Measurements from ENCODE around the gene CPNE5.

The CPNE5 gene

DNA sequence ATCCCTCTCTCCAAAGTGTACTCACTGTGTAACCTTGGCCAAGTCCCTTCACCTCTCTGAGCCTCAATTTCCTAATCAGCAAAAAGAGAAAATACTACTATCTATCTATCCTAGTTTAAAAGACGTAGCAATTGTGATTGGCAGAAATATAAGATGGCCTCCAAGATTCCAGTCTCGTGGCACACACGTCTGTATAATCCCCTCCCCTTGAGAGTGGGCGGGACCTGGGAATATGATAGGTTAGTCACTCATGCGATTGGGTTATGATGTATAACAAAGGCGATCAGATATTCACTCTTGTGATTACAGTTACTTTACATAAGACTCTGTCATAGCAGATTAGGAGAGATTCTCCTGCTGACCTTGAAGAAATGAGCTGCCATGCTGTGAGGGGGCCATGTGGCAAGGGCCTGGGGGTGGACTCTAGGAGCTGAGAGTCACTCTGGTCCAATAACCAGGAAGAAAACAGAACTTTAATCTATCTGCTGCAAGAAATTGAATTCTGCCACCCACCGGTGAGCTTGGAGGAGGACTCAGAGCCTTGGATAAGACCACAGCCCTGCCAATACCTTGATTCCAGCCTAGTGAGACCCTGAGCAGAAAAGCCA, 6.0 kb downstream of the CPNE5 start:
- DNase-seq, result no peak

DNA sequence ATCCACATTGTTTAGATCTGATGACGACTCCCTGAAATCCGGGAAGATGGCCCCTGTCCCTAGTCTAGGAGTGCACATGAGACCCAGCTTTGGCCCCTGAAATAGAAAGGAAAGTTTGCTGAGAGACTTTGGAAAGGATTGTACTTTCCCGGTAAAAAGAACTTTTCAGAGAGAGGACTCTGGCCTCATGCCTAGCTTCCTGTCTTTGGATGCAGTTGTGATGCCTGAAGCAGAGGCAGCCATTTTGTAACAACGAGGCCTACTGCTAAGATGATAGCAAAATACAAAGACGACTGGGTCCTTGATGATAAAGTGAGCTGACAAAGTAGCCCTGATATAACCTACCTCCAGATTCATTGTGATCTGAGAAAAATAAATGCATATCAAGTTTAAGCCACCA, 6.9 kb downstream of the CPNE5 start:
- DNase-seq, result no peak

DNA sequence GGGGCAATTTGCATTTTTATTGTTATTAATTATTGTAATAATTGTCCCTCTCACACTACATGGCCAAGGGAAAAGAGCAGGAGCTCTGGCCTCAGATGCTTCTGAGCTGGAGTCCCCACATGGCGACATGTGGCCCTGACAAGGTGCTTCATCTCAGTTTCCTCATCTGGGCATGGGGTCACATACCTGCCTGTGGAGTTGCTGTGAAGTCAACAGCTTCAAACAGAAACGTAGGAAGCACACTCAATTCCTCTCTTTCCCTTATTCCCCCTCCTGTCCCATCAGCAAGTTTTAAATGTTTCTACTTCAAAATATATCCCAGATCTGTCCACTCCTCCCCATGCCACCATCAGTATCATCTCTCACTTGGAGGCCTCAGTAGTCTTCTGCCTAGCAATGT, 8.7 kb downstream of the CPNE5 start:
- no peak for DNase-seq

DNA sequence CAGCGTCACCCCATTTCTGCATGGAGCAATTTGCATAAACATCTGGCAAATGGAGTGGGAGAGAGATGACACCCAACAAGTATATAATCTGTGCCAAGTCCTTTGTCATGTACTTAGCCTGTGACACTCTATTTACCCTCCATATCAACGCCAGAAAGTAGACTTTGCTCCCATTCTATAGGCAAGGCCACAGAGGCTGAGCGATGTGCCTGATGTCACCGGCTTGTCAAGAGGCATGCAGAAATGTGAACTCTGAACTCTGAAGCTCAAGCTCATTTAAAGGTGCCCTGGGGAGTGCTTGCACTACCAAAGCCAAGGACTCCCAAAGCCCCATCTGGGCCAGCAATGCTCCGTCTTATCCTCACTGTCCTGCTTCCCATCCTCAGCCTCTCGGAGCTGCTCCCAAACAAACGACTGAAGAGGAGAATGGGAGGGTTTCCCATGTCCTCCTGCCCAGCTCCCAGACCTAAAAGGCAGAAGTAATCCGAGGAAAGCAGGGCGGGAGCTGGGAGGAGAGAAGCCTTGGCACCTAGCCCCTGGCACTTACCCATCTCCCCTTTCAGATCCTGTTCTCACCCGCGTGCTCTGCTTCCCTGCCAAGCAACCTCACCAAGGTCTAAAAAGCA, 9.2 kb downstream of the CPNE5 start:
- no peak for DNase-seq

DNA sequence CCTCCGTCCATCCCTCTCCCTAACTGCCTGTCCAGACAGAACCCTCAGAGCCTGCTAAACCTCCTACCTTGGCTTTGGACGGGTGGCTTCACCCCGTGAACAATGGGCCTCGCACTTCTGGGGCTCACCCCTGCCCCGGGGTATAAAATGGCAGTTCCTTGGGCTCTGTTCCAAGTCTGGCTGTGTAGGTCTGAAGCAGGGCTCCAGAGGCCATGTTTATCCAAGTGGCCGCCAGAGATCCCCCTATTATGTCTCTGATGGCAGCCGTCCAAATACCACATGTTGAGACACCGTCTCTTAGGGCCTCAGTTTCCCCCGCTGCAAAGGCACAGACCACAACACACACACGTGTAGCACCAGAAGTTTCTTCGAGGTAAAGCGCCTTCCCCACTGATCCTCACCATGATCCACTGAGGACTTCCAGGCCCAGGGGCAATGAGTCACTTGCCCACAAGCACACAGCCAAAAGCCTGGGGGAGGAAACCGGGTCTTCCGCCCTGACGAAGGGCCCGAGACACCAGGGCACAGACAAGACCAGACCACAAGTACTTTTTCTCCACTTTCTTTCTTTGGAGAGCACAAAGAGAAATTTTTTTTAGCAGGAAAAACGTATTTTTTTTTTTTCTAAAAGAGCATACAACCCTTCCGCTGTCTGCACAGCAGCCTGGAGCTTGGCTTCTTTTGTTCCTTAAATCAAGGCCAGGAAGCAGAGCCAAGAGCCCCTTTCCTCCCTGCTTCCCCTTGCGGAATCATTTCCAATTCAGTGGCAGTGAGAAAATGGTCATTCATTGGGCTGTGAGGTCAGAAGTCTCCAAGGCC, 11.8 kb downstream of the CPNE5 start:
- no peak for DNase-seq

DNA sequence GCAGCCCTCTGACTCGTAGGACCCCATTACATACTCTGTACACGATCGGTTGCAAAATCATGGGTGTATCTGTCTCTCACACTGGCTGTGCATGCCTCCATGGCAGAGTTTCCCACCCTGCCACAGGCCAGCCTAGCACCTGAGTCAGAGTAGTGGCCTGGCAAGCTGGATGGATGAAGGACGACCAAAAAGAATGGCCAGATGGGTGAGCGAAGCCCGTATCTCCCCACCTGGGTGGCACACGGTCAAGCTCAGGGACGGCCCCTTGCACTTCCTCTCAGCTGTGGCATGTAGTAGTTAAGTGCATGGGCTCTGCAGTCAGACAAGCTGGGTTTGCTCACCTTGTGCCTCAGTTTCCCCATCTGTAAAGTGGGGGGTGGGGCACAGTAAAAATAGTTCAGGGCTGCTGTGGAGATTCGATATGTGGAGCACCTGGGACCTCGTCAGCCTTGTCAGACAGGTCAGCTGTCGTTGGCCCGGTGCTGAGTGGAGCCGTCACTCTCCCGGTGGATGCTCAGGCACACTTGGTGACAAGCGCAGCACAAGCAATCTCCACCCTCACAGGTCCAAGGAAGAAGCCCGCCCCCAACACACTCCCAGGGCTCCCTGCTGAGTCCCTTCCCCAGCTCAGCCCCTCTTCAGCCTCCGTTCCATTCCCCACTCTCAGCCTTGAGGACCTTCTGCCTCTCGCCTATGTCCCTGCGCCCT, 12.6 kb downstream of the CPNE5 start:
- DNase-seq, result no peak

DNA sequence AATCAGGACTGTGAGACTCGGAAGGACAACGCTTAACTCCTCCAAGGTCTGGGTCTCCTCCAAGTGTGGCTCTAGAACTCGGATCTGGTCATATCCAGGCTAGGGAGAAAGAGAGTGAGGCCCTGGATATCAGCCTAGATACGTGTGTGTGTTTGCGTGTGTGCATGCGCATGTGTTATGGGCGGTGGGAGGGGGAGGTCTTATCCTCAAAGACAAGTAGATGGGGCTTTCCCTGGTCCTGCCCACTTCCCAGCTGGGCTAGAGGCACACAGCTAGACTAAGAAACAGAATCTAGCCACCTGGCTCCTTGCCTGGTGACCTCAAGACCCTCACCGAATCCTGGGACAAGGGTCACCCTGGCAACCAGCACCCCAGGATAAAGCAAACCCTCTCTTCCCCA, 13.2 kb downstream of the CPNE5 start:
- no peak for DNase-seq

DNA sequence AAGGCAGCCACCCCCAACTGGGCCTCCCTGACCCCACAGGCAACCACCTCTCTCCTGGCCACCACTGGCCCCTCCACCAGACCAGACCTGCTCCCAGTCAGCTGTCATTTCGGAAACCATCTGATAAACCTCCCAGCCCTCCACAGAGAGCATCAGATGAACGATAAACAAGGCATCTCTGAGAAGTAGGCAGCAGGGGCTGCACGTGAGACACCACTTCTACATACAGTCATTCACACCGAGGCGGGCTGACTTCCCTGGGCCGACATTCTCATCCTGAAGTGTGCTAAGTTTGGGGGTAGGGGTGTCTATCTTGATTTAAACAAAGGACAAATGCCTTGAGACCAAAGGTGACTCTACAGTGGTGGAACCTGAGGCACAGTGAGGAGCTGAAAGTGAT, 13.8 kb downstream of the CPNE5 start:
- DNase-seq, result no peak

DNA sequence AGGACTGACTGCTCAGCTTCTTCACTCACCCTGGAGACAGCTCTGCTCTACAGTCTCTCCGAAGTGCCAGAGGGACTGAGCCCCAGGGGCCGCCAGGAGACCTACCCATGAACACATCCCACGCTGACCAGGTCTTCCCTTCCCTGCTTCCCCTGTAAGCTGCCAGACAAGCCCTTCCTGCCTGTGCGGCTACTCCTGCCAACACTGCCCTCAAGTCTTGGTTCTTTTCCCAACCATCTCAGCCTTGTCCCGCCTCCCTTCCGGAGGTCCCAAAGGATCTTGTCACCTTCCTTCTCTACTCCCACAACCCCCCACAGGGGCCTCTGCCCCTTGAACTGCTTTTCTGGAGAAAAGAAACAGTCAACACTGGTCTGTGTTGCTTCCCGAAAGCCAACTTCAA, 15.0 kb downstream of the CPNE5 start:
- no peak for DNase-seq

DNA sequence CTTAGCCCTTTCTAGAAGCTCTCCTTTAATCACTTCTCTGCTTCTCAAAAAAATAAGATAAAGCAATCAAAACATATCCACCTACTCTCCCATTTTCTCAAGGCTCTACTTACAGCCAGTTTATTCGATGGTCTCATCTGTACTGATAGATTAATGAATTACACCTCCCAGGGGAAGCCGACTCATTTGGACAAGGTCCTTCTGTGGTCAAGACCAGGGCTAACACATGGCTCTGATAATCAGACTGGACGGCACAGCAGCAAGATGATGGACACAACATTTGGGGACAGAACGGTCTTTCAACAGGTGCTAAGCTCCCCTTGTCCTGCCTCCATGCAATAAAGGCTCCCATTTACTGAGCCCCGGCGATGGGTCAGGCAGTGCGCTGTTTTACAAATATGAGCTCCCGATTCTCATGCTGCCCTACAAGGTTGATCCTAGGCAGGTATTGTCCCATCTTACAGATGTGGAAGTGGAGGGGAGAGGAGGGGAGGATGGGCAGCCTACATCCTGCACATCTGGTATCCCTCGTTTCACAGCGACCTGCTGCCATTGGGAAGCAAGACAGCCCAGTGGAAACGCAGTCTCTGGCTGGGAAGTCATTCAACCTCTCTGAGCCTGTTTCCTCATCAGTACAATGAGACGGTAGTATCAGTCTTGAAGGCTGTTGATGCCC, 15.7 kb downstream of the CPNE5 start:
- no peak for DNase-seq

DNA sequence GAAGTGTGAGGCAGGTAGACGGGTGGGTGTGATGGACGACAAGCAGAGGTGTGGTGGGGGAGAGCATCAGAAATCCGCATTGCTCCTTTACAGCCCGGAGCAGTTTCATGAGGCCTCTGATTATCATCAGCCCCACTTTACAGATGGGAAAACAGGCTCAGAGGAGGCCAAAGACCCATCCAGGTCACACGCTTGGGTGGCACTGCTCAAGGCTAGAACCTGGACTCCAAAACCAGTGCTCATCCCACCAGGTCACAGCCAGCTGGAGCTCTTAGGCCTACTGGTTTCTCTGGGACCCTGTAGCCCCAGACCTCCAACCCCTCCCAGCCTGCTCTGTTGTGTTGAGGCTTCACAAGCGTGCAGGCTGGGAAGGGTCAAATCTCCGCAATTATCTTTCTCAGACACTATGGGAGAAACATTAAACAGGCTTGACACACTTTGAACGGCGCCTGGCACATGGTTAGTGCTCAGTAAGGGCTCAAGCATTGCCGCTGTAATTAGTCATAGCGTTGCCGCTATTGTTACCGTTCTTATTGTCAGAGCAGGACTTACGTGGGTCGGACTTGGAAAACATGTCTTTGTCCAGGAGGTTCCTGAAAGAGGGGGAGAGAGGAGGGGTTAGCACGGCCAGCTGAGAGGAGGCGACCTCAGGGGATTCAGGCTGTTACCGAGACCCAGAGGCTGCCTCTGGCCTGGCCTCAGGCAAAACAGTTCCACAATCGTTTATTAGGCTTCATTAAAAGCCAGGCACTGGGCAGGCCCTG, 16.6 kb downstream of the CPNE5 start:
- no peak for DNase-seq

DNA sequence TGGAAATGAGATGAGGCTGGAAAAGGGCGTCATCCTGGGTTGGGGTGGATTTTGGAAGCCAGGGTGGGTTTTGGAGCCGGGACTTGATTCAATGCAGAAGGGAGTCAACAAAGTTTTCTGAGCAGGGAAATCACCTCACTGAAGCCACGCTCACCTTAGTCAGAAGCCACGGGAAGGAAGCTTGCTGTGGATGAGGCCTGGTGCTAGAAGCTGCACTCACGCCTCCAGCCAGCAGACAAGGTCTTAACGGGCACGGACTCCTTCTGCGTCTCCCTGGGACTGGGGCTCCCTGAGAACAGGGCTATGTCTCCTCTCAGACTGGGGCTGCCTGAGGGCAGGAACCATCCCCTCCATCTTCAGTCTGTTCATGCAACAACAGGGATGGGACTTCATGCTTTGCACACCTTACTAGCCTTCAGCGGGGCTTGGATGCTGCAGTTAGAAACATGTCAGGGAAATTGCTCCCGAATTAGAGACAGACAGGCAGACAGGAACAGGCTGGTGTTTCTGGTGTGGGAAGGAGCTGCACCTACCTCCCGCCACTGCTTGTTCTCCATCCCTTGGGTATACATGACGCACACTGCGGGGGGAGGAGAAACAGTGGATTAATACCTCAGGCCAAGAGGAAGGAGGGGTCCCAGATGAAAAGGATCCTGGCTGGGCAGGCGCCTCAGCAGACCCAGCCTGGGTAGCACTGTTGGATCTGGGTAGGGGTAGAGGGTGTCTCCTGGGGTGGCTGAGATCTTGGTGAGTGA, 17.5 kb downstream of the CPNE5 start:
- DNase-seq, result no peak

DNA sequence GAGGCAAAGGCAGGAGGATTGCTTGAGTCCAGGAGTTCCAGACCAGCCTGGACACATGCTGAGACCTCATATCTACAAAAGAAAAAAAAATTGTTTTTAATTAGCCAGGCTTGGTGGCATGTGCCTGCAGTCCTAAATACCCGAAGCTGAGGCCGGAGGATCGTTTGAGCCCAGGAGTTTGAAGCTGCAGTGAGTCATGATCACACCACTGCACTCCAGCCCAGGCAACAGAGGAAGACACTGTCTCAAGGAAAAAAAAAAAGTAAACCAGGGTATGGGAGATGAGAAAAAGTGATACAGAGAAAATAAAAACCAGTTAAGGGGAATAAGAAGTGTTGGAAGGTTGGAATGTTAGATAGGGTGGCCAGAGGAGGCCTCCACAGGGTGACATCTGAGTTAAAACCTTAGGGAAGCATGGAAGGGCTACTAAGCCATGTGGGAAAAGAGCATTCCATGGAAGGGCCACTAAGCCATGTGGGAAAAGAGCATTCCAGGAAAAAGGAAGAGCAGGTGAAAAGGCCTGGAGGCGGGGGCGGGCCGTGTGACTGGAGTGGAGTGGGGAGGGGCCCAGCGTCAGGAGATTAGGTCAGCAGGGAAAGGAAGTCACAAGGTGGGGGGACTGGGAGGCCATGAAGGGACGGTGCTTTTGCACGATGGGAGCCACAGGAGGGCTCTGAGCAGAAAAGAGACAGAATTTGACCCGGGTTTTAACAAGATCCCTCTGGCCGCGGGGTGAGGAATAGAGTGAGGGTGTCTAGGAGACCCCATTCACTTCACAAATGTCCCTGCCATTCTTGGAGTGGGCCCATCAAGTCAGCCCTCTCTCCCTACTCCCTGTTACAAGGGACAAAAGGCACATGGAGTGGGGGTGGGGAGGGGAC, 18.3 kb downstream of the CPNE5 start:
- DNase-seq, result no peak

DNA sequence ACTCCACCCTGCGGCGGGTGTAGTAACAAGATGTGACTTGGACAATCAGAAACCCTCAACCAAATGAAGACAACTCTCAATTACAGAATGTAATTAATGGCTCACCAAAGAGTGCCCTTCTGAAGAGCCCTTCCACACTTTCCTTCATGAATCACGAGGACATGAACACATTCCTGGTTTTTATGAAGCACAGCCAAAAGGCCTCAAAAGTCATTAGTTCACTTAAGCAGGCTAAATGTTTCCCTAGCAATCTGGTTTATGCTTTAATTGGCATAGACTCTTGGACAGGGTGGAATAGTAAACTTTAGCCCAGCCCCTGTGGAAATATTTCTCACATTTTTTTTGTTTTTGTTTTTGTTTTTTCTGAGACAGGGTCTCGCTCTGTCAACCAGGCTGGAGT, 20.5 kb downstream of the CPNE5 start:
- DNase-seq, result no peak

DNA sequence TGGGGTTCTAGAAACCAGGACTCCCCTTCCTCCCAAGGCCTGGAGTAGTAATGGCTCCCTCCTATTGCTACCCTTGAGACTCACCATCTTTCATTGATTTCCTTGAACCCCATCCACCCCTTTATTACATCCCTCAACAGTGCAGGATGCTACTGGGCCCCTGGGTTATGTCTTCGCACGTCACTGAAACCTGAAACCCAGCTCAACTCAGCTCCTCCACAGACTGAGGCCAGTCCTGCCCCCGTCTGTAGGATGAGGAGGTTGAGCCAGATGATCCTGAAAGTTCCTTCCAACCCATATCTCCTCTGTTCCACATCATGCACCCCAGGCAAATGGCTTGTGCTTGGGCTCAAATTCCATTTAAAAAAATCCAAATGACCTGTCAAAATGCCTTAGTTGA, 21.4 kb downstream of the CPNE5 start:
- DNase-seq, result no peak

DNA sequence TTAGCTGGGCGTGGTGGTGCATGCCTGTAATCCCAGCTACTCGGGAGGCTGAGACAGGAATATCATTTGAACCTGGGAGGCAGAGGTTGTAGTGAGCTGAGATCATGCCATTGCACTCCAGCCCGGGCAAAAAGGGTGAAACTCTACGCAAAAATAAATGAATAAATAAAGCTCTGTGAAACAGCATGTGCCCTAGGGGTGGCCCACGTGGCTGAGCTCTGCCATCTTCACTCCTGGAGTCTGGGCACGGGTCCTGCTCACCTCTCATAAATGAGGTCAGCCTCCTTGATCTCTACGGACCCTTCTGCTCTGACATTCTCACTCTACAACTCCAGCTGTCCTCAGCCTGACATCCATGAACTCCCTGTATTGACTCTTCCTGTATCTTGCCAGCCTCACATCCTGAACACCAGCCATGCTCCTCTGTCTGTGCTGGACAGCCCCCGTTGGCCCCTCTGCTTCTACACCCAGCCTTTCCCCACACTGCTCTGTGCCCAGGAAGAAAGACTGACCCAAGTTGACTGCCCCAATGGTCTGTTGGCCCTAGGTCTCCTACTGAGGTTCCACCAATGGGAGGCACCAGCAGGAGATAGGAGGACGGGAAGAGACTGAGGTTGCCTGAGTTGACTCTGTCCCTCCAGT, 21.9 kb downstream of the CPNE5 start:
- DNase-seq, result no peak

DNA sequence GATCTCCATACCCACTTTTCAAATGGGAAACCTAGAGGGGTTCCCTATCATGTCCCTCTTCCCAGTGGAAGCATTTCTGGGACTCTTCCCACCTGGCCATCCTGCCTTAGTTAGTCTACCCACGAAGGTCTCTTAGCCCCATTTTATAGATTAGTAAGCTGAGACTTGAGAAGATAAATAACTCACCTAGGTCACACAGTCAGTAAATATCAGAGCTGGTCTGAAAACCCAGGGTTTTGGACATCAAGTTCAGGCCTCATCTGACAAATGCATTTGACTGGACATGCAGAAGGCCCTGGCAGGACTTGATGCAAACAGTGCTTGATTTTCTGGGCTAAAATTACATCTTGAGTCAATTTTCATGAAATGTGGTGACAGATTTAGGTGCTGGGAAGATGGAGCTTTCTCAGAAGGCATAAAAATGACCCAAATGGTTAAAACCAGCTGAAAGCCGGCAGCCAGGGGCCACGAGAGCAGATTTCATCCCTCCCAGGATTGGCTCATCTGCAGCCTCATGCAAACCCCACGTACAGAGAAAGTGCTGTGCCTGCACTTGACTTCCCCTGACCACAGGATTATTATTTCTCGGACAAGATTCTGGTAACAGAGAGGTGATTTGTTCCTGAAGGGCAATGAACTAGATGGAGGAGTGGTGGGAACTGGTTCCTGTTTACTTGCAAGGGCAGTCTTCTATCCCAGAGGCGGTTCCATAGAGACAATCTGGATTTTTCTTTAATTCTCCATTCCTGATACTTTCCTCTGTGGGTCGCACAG, 23.1 kb downstream of the CPNE5 start:
- DNase-seq, result no peak

DNA sequence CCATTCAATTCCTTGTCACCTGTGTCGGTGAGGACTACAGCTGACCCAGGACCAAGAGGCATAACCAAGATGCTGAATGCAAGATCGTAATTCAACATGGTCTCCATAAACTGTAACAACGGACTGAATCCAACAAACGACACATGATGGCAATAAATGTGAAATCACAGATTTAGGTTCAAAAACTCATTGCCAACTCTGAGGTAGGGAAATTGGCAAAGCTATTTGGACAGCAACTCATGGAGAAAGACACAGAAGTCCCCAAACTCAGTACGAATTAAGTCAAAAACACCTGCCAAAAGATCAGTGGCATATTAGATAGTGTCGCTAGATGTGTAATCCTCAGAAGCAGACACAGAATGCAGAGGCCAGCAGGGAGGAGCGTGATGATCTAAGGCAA, 25.0 kb downstream of the CPNE5 start:
- DNase-seq, result no peak

DNA sequence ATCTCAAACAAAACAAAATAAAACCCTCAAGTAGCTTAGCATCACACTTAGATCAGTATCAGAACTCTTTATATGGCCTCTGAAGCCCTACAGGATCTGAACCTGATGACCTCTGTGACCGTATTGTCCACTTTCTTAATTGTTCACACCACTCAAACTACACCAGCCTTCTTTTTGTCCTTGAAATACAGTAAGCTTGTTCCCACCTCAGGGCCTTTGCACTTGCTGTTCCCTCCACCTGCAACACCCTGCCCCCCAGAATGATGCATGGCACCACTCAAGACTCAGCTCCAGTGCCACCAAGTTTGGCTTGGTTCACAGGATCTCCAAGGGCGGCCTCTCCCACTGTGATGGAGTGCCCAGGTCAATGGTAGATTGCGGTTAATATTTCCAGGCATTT, 25.7 kb downstream of the CPNE5 start:
- DNase-seq, result no peak
